ENCODE measurements around the gene SFTPA1. TPM values are rescaled to one million over a fixed set of nuclear protein-coding genes. Genes with fewer than 3 reads are reported as not detected.

SFTPA1 gene
- total RNA-seq (1,000 to 10,000 TPM; 3,820 to 8,195 TPM), polyA plus RNA-seq (1,000 to 10,000 TPM; 3,653 to 7,035 TPM)
- long read RNA-seq, donor 1, transcript SFTPA1-203 (5 exons, 2,141 nt) = major isoform, 29 of 31 reads
- long read RNA-seq, donor 1, partial matches to known transcripts = 0 of 31 reads
- long read RNA-seq, donor 1, other reads (novel, unspliced or antisense) = 0 of 31 reads
- long read RNA-seq, donor 2, transcript SFTPA1-203 (5 exons, 2,141 nt) = major isoform, 12 of 12 reads
- long read RNA-seq, donor 2, partial matches to known transcripts = 0 of 12 reads
- long read RNA-seq, donor 2, other reads (novel, unspliced or antisense) = 0 of 12 reads
- long read RNA-seq, donor 3, transcript SFTPA1-203 (5 exons, 2,141 nt) = major isoform, 15 of 17 reads
- long read RNA-seq, donor 3, partial matches to known transcripts = 0 of 17 reads
- long read RNA-seq, donor 3, other reads (novel, unspliced or antisense) = 0 of 17 reads
- long read RNA-seq, donor 4, transcript SFTPA1-203 (5 exons, 2,141 nt) = major isoform, 5 of 5 reads
- long read RNA-seq, donor 4, partial matches to known transcripts = 0 of 5 reads
- long read RNA-seq, donor 4, other reads (novel, unspliced or antisense) = 0 of 5 reads
- long read RNA-seq, donor 5, transcript SFTPA1-203 (5 exons, 2,141 nt) = major isoform, 18 of 26 reads
- long read RNA-seq, donor 5, partial matches to known transcripts = 8 of 26 reads
- long read RNA-seq, donor 5, other reads (novel, unspliced or antisense) = 0 of 26 reads

GRCh38 chr10:79610601-79611191 is at the start of gene SFTPA1:
SFTPA1 (plus strand) TSS chr10:79610939; CDS start chr10:79611826, 887 bp downstream.
- no peak within 1 kb of the TSS for H3K9ac ChIP-seq (ENCODE audit: insufficient read depth in 1 of 2, low read length in 2 of 2)
- peaks cover 0 to 2% (median 0%) of the 10 kb centered on the region in 4 donors for H3K36me3 ChIP-seq (ENCODE audit: control insufficient read depth in 4 of 4, insufficient read depth in 4 of 4, low read length in 4 of 4)
- DNase-seq = peak; percentile 28 to 76 (median 56)
- TF ChIP-seq CTCF (IDR thresholded peaks at IDR 0.05; ENCODE audit: control extremely low read depth, extremely low read depth) = no peak
- peak; percentile 11 for ATAC-seq (ENCODE audit: insufficient read depth, low FRiP score)
- H3K9me3 ChIP-seq (ENCODE audit: control insufficient read depth in 4 of 4, insufficient read depth in 3 of 4, low read length in 3 of 4) = no peaks in the 10 kb centered on the region
- H3K4me3 ChIP-seq = peak within 1 kb of the TSS; percentile 34
- no peaks in the 10 kb centered on the region for H3K27me3 ChIP-seq (ENCODE audit: control insufficient read depth in 3 of 3, insufficient read depth in 3 of 3, low read length in 2 of 3)
- H3K27ac ChIP-seq (ENCODE audit: low read depth in 1 of 2, low read length in 1 of 2) = peak within 1 kb of the TSS in 1 of 2 donors; percentile 50
- H3K4me1 ChIP-seq (ENCODE audit: control insufficient read depth in 5 of 5, insufficient read depth in 5 of 5, low read length in 5 of 5) = peaks cover 0 to 9% (median under 1%) of the 10 kb centered on the region in 5 donors
- 40 to 44% methylated on average over 4 of the region's 4 CpGs for WGBS, 2 donors

GRCh38 chr10:79561257-79561656 is 49.5 kb upstream of the SFTPA1 start:
- no peak for TF ChIP-seq CTCF (IDR thresholded peaks at IDR 0.05; ENCODE audit: control extremely low read depth, extremely low read depth)
- H3K36me3 ChIP-seq (ENCODE audit: control insufficient read depth in 4 of 4, insufficient read depth in 4 of 4, low read length in 4 of 4) = no peaks in the 10 kb centered on the region
- no peak overlapping the region for H3K27ac ChIP-seq (ENCODE audit: low read depth in 1 of 2, low read length in 1 of 2)
- H3K4me3 ChIP-seq = no peak overlapping the region
- peaks cover 0 to 6% (median 0%) of the 10 kb centered on the region in 5 donors for H3K4me1 ChIP-seq (ENCODE audit: control insufficient read depth in 5 of 5, insufficient read depth in 5 of 5, low read length in 5 of 5)
- 87 to 91% methylated on average over 3 of the region's 3 CpGs for WGBS, 2 donors
- DNase-seq = no peak
- no peaks in the 10 kb centered on the region for H3K9me3 ChIP-seq (ENCODE audit: control insufficient read depth in 4 of 4, insufficient read depth in 3 of 4, low read length in 3 of 4)
- no peak for ATAC-seq (ENCODE audit: insufficient read depth, low FRiP score)
- H3K27me3 ChIP-seq (ENCODE audit: control insufficient read depth in 3 of 3, insufficient read depth in 3 of 3, low read length in 2 of 3) = no peaks in the 10 kb centered on the region
- no peak overlapping the region for H3K9ac ChIP-seq (ENCODE audit: insufficient read depth in 1 of 2, low read length in 2 of 2)

- DNase-seq = peak; percentile 61 to 76 (median 71)
- H3K27ac ChIP-seq (ENCODE audit: low read depth in 1 of 2, low read length in 1 of 2) = peak overlapping the region in 1 of 2 donors; percentile 1
- H3K4me3 ChIP-seq = no peak overlapping the region
- H3K27me3 ChIP-seq (ENCODE audit: control insufficient read depth in 3 of 3, insufficient read depth in 3 of 3, low read length in 2 of 3) = no peaks in the 10 kb centered on the region
- no peaks in the 10 kb centered on the region for H3K9me3 ChIP-seq (ENCODE audit: control insufficient read depth in 4 of 4, insufficient read depth in 3 of 4, low read length in 3 of 4)
- peak; percentile 62 for TF ChIP-seq CTCF (IDR thresholded peaks at IDR 0.05; ENCODE audit: control extremely low read depth, extremely low read depth)
- H3K9ac ChIP-seq (ENCODE audit: insufficient read depth in 1 of 2, low read length in 2 of 2) = no peak overlapping the region
- no peaks in the 10 kb centered on the region for H3K36me3 ChIP-seq (ENCODE audit: control insufficient read depth in 4 of 4, insufficient read depth in 4 of 4, low read length in 4 of 4)
- H3K4me1 ChIP-seq (ENCODE audit: control insufficient read depth in 5 of 5, insufficient read depth in 5 of 5, low read length in 5 of 5) = peaks cover 0 to 6% (median 0%) of the 10 kb centered on the region in 5 donors
- peak; percentile 51 for ATAC-seq (ENCODE audit: insufficient read depth, low FRiP score)
- WGBS, 2 donors = 15 to 23% methylated on average over 17 of the region's 17 CpGs
Observed at GRCh38 chr10:79562135-79562756, 48.5 kb upstream of the SFTPA1 start.
